SK-N-DZ (cell line): ENCODE measurements around the gene ITPK1. TPM values are rescaled to one million over a fixed set of nuclear protein-coding genes. Genes with fewer than 3 reads are reported as not detected.
"Not testable (repeated sequence)": the region's sequence is repeated elsewhere in the genome, so short reads cannot be mapped to it uniquely, and the experiment has no call there.

Experiments
- DNase-seq: peaks from one replicate; pipeline ENCODE4 v3.0.0-alpha.2; 2015; ENCODE audit warnings: low spot score
- polyA plus RNA-seq, 2 experiments: library from polyadenylated mRNA; depleted of rRNA; stranded (reverse); fragments of >200 nt; gene quantifications; 2 replicates each; pipeline ENCODE4 v1.2.3, GENCODE V29; 2014

Gene ITPK1
- polyA plus RNA-seq (2014; cell fraction: cytosol; rRNA removed), result 32.3 and 42.2 TPM in 2 replicates
- 16.4 and 32.0 TPM in 2 replicates for polyA plus RNA-seq (2014; cell fraction: nucleus; rRNA removed)

DNA sequence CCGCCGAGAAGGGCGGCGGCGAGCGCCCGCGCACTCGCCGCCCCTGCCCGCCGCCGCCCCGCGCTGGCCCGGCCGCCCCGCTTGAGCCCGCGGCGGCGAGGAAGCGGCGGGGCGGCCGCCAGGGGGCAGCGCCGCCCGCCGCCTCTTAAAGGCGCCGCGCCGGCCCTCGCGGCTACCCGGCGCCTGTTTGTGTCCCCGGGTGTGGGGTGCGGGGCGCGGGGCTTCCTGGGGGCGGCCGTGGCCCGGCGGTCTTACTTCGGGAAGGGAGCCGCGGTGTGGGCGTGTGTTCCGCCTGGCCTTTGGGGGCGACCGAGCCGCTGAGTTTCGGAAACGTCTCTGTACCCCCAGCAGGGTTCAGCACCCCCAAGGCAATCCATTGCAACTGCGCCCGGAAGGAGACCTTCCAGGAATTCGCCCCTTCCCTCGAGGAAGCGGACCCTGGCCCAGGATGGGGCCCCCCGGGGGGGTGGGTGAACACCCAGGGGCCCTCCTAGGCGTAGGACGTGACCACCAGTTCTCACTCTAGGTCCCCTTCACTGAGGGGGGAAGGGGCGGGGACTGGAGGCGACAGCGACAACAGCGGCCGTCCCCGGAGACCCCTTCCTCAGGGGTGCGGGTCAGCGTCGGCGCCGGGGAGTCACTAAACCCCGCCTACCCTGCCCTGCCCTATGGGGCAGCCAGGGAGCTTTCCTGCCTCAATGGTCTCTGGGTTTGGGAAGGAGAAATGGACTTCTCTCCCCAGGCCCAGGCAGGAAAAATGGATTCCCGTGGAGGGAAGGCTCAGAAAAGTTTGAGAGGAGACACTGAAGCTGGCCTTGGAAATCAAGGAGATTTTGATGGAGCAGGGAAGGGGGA lies at the start of gene ITPK1:
Gene ITPK1, minus strand, starts transcription at position 105 of the 855 bp plus-strand sequence. CDS start 762 bp downstream, outside the sequence.
- peak; percentile 44 for DNase-seq

DNA sequence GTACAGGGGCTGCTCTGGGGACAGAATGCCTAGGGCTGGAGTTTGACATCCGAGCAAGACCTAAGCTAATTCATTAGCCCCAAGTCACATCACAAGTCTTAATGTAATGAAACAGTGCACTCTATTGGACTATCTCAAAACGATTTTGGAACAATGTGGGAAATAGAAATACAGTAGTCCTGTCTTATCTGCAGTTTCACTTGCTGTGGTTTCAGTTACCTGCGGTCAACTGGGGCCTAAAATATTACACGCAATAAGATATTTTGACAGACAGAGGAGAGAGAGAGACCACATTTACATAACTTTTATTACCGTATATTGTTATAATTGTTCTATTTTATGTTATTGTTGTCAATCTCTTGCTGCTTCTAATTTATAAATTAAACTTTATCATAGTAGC lies 47.8 kb upstream of the ITPK1 start:
- no peak for DNase-seq

DNA sequence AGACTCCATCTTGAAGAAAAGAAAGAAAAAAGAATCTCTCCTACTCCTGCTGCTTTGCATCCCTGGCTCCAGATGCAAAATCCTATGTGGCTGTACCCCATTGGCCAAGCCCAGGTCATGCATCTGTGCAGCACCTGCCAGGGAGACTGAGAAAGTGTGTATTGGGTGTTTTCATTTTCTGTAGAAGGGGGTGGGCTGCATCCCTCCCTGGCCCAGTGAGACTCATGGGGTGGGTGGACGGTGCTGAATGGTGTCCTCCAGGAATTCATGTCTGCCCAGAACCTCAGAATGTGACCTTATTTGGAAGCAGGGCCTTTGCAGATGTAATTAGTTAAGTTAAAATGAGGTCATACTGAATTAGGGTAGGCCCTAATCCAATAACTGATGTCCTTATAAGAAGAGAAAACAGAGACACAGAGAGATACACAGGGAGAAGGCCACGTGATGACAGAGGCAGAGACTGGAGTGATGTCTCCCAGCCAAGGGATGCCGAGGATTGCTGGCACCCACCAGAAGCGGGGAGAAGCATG lies 45.8 kb upstream of the ITPK1 start:
- peak; percentile 92 for DNase-seq

DNA sequence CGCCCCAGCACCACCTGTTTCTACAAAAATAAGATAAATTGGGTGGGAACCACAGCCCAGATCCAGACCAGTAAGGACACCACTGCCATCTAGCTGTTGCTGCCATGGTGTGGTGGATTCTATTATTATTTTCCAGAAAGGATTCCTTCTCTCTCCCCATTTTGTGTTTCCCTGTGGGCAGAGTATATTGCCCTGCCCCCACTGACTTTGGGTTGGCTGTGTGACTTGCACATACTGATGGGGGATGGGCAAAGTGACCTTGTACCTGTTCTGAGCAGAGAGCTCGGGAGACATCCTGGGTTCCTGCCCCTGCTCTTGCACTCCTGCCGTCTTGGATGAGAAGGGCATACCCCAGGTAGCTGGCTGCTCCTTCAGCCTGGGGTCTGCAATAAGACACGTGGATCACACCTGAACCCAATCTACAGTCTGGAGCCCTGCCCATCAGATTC lies 44.7 kb upstream of the ITPK1 start:
- DNase-seq, result peak; percentile 25

DNA sequence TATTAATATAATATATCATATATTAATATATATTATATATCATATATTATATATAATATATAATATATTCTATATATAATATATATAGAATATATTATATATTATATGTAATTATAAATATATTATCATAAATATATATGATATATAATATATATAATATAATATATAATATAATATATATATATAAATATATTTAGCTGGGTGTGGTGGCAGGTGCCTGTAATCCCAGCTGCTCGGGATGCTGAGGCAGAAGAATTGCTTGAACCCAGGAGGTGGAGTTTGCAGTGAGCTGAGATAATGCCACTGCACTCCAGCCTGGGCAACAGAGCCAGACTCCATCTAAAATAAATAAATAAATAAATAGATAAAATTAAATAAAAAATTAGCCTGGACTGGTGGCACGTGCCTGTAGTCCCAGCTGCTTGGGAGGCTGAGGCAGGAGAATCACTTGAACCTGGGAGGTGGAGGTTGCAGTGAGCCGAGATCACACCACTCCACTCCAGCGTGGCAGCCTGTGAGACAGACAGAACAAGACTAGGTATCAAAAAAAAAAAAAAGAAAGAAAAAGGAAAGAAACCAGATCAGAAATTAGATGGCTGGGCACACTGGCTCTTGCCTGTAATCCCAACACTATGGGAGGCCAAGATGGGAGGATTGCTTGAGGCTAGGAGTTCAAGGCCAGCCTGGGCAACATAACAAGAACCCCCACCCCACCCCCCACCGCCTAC lies 44.1 kb upstream of the ITPK1 start:
- not testable (repeated sequence) for DNase-seq

DNA sequence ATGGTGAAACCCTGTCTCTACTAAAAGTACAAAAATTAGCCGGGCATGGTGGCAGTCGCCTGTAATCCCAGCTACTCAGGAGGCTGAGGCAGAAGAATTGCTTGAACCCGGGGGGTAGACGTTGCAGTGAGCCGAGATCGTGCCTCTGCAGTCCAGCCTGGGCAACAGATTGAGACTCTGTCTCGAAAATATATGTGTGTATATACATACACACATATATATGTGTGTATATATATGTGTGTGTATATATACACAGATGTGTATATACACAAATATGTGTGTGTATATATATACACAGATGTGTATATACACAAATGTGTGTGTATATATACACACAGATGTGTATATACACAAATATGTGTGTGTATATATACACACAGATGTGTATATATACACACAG lies 42.6 kb upstream of the ITPK1 start:
- not testable (repeated sequence) for DNase-seq

DNA sequence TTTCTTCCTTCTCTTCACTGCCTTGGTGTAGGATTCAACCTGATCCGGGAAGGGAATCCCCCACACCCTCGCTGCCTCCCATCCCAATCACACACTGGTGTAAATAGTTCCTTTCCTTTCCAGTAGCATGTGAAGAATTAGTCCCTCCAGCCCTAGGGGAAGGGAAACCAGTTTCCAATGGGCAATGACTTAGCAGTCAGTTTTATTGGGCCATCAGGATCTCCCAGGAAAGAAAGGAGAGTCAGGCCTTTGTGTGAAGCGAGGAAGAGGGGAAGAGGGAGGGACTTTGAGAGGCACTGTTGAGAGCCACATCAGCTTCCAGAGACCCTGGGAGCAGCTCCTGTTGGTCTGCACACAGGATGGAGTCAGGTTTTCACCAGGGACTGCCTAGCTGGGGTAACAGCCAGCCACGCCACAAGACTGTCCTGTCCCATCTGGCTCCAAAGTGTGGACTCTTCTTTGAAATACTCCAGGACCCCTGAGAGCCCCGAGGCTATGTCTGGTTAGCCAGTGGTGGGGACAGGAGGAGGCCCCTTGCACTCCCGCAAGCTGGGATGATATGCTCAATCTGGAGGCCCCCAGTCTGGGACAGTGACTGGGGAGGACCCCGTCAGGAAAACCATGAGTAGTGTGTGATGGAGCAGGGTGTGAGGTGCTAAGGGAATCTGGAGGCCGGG lies 41.1 kb upstream of the ITPK1 start:
- no peak for DNase-seq

DNA sequence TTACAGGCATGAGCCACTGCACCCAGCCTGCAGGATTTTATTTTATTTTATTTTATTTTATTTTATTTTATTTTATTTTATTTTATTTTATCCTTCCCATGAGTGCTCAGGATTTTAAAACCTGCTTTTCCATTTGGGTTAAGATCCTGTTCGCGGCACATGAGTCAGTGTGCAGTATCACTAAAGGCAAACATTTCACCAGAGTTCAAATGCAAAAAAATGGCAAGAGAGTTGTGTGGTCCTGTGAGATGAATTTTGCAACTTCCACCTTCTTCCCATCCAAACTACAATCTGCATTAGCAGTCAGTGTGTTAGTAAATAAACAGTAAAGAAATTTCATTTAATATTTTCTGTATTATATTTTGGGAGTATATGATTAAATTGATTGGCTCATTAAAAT lies 39.9 kb upstream of the ITPK1 start:
- DNase-seq, result no peak

DNA sequence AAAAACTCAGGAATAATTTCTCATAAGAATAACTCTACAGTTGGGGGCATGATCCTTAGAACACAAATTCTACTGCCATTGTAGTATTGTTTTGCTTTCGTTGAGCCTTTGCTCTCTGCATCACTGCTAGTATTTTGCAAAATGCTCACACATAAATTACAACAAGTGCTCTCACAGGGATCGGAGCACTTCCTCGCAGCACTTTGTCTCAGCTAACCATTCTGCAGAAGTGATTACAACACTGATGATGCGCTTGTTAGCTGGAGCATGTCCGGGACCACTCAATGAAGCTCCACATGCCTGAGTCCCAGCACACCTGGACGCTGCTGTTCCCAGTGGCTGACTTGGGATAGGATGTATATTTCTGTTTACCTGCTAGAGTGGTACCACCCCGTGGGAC lies 37.4 kb upstream of the ITPK1 start:
- no peak for DNase-seq

DNA sequence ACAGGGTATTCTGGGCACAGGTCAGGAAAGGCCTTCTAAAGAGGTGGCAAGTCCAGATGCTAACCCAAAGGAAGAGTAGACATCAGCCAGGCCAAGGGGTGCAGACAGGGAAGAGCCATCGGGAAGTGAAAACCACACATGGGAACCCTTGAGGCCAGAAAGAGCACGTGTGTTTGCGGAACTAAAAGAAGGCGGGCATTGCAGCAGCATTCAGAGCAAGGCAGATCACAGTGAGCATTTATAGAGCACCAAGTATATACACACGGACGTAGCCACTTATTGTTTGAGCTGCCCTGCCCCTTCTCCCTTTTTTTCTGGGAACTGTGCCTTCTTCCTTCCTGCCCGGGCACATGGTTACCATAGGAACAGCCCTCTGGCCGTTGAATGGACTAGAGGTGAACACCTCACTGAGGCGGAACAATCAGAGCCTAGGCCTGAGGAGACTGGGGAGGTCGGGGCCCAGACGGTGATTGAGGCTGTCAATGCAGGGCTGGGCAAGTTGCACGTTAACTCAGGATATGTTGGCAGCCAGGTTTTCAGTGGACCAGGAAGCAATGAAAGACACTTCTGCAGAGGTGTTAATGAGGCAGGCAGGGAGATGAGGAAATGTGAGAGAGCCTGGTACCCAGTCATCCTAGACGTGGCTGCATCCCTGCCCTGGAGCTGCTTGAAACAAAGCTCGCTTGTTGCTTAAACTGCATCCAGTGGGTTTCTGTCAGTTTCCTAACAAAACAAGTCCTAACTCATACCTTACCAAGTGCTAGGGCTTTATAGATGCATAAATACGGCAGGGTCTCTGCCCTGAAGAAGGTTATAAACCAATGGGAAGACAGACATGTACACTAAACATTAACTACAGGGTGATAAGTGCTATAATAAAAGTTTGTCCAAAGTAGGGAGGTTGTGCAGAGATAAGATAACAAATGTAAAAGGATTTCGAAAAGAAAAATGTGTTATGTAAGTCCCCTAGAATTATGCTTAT lies 34.8 kb upstream of the ITPK1 start:
- DNase-seq, result no peak

DNA sequence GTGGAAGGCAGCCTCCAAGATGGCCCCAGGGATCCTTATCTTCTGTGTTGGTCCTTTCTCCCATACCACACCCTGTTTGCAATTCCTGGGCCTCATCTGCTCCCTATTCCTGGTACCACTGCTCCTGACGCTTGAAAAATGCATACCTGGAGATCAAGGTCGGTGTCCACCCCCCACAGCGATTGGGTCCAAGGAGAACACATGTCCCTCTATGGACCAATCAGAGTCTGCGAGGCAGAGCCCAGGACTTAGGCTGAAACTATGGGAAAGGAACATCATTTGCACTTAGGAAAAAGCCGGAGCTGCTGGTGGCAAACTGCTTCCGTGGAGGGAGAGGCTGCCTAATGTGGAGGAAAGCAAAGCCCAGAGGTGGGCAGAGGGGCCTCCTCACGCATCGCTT lies 33.3 kb upstream of the ITPK1 start:
- DNase-seq, result no peak

DNA sequence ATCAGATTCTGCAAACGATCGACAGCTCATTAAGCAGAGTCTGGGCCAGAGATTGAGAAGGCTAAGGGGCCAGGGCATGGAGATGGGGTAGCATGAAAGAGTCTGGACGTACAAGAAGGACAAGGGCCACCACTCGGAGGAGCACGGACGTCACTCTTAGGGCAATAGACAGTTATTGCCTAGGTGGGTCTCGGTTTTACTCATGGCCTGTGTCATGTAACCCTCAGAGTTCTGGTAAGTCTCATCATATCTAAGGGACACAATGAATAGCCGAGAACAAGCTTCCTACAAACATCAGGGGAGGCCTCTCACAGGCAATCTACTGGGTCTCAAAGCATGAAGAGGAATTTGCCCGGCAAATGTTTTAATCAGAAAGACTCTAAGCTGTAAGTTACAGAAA lies 30.4 kb upstream of the ITPK1 start:
- no peak for DNase-seq

DNA sequence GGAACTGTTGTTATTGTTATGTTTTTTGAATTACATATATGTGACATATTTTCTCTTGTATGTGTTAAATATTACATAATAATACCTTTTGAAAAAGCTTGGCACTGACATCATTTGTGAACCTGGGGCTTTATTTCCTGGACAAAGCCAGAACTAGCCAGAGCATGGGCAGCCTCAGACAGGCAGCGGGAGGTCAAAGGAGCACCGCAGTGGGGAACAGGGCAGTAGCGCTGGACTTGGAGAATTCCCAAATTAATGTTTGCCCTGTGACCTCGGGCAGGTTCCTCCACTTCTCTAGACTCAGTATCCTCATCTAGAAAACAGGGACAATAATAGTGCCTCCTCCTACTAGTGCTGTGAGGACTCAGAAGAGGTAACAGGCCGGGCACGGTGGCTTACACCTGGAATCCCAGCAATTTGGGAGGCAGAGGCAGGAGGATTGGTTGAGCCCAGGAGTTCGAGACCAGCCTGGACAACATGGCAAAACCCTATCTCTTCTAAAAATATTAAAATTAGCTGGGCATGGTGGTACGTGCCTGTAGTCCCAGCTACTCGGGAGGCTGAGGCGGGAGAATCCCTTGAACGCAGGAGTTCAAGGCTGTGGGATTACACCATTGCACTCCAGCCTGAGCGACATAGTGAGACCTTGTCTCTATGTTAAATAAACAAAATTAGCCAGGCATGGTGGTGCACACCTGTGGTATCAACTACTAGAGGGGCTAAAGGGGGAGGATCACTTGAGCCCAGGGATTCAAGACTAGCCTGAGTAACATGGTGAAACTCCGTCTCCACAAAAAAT lies 27.3 kb upstream of the ITPK1 start:
- DNase-seq, result no peak

DNA sequence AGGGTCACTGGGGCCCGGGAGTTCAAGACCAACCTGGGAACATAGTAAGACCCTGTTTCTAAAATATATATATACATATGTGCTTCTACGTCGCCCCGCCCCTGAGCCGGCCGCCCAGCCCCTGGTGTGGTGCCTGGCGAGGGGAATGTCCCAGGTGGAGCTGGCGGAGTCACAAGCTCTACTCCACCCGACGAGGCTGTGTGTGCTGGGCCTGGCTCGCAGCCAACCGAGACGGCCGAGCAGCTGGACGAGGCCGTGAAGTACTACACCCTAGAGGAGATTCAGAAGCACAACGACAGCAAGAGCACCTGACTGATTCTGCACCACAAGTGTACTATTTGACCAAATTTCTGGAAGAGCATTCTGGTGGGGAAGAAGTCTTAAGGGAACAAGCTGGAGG lies 22.1 kb upstream of the ITPK1 start:
- DNase-seq, result peak; percentile 28

DNA sequence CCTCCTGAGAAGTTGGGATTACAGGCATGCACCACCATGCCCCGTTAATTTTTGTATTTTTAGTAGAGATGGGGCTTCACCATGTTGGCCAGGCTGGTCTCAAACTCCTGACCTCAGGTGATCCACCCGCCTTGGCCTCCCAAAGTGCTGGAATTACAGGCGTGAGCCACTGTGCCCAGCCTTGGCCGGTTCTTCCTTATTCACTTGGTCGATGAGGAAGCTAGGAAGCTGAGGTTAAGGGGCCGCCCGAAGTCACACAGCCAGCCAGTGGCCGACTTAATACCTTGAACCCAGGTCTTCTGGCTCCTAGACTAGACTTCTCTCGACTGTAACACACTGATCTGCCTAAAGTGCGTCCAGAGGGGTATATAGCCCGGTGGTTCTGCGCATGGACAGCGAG lies 20.8 kb upstream of the ITPK1 start:
- not testable (repeated sequence) for DNase-seq

DNA sequence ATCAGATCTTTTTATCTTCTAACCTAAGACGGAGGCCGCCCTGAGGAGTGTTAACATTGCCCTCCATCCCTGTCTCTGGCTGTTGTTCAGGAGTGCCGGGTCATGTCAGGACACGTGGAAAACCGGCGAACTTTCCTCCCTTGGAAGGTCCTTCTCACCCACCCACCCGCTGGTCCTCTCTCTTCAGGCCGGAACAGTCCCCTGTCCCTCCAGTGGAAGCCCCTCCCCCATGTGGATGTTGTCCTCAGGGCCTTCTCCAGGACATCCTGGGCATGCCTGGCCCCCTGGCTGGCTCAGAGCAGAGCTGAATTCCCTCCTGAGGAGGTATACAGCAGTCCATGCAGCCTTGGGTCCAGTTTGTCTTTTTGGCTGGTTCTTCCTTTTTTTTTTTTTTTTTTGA lies 20.3 kb upstream of the ITPK1 start:
- DNase-seq, result no peak

DNA sequence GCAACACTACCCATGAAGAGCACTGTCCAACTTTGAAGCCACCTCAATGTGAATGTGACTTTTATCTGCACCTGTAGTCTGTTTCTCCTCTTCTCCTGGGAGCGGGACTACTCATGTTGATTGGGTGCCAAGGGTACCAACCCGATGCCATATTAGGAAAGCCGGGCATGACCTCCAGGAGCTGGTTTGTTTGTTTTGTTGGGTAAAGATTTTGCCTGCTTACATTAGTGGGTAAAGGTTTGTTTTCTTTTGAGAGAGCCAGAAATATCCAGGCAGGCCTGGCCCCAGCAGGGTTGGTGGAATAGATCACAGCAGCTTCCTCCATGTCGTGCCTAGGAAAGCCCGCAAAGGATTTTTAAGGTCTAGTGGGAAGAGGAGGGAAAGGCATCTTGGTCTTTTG lies 19.7 kb upstream of the ITPK1 start:
- no peak for DNase-seq

DNA sequence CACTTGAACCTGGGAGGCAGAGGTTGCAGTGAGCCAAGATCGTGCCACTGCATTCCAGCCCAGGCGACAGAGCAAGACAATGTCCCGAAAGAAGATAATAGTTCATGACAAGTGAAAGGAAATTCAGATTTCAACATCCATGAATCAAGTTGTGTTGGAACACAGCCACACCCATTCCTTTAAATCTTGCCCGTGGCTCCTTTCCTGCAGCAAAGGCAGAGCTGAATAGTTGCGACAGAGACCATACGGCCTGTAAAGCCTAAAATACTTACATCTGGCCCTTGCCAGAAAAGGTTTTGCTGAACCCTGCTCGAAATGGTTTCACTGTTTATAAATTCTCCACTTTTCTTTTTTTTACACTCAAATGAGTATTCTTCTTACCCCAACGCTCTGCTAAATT lies 17.7 kb upstream of the ITPK1 start:
- no peak for DNase-seq

DNA sequence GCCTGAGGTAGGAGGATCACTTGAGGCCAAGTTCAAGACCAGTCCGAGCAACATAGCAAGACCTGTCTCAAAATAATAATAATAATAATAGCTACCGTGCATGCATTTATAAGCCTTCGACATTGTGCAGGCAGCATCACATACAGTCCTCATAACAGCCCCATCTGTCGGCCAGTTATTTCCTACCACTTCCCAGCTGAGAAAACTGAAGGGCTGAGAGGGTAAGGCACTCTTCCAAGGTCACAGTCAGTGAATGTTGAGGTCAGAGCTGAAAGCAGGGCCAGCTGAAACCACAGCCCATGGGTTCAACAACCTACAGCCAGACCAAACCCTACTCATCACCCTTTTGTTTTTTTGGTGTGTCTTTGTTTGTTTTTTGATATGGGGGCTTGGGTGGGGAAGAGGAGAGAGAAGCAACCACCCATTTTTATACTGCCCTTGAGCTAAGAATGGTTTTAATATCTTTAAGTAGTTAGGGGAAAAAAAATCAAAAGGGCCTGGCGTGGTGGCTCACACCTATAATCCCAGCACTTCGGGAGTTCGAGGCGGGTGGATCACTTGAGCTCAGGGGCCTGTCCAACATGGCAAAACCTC lies 16.8 kb upstream of the ITPK1 start:
- DNase-seq, result peak; percentile 23
